Panc1 (cell line): ENCODE results near the gene NOC2L. TPM values are rescaled to one million over a fixed set of nuclear protein-coding genes. Genes with fewer than 3 reads are reported as not detected.

Experiments
- ATAC-seq: fragments of 200-7000 bp; cut with Tn5 transposase; 2 replicates; pipeline ENCODE4 v1.9.1; 2020; ENCODE audit warnings: mild to moderate bottlenecking, moderate library complexity
- BruUV-seq: library from RNA; stranded (reverse); fragments of 400-500 nt; replicated peaks from 2 replicates; lab custom pipeline; 2021; lab: Mats Ljungman, UMichigan
- CTCF ChIA-PET: fragments of 300-600 bp; sonication (Branson Sonifier 250); formaldehyde crosslinking; loops from one replicate; lab custom pipeline; 2022; ENCODE audit warnings: antibody characterized with exemption; lab: Charles Lee
- POLR2A ChIA-PET: fragments of 300-600 bp; sonication (Branson Sonifier 250); formaldehyde crosslinking; loops from one replicate; lab custom pipeline; 2022; ENCODE audit warnings: antibody characterized with exemption; lab: Charles Lee
- DNase-seq: peaks from one replicate; pipeline ENCODE4 v3.0.0-alpha.2; 2010; ENCODE audit warnings: low read depth, low spot score
- H3K27ac ChIP-seq: 2 replicates; pipeline ENCODE4 v1.5.1; 2011; ENCODE audit warnings: mild to moderate bottlenecking, low read length, inconsistent platforms
- H3K27me3 ChIP-seq: fragments of 200-500 bp; sonication (Bioruptor generic); 2 replicates; pipeline ENCODE4 v1.6.0; 2014; ENCODE audit warnings: low read length, inconsistent platforms; ENCODE audit not compliant: control insufficient read depth, insufficient read depth
- H3K36me3 ChIP-seq: fragments of 200-500 bp; sonication (Bioruptor generic); 2 replicates; pipeline ENCODE4 v1.5.1; 2014; ENCODE audit warnings: inconsistent platforms, mild to moderate bottlenecking, low read length, moderate library complexity; ENCODE audit not compliant: control insufficient read depth, insufficient read depth
- H3K4me1 ChIP-seq: 2 replicates; pipeline ENCODE4 v1.5.1; 2011; ENCODE audit warnings: inconsistent platforms, mild to moderate bottlenecking, low read length, moderate library complexity; ENCODE audit not compliant: control insufficient read depth, insufficient read depth
- H3K4me3 ChIP-seq, 2 experiments: 2 replicates each; pipeline ENCODE4 v1.5.1; 2011 to 2012; ENCODE audit warnings: low read depth in 2 of 2, low read length in 2 of 2, mild to moderate bottlenecking in 2 of 2, inconsistent platforms in 1 of 2, moderate library complexity in 1 of 2
- H3K9me3 ChIP-seq: fragments of 200-500 bp; sonication (Bioruptor generic); 2 replicates; pipeline ENCODE4 v1.5.1; 2014; ENCODE audit warnings: low read depth, mild to moderate bottlenecking, inconsistent platforms, low read length, moderate library complexity; ENCODE audit not compliant: control insufficient read depth, insufficient read depth
- POLR2AphosphoS5 ChIP-seq: IDR thresholded peaks from 2 replicates; pipeline ENCODE4 v1.6.1; 2012; ENCODE audit warnings: mild to moderate bottlenecking, low read depth, low read length, moderate library complexity
- REST ChIP-seq, 2 experiments: IDR thresholded peaks; 2 replicates each; pipeline ENCODE4 v1.6.1; 2011 to 2012; ENCODE audit warnings: low read depth in 2 of 2, control low read depth in 1 of 2, low read length in 1 of 2, mild to moderate bottlenecking in 1 of 2, moderate library complexity in 1 of 2; ENCODE audit not compliant: insufficient read depth in 1 of 2
- SIN3A ChIP-seq: IDR thresholded peaks from 2 replicates; pipeline ENCODE4 v1.6.1; 2012; ENCODE audit warnings: low read depth, mild to moderate bottlenecking, low read length, moderate library complexity, borderline replicate concordance; ENCODE audit not compliant: insufficient read depth
- TCF7L2 ChIP-seq: IDR thresholded peaks from 2 replicates; pipeline ENCODE4 v1.6.1; 2011; ENCODE audit warnings: mild to moderate bottlenecking, low read depth, low read length, inconsistent platforms
- in situ Hi-C: cut with HindIII; loops from 2 replicates; pipeline ENCODE4 v1.10.0; 2016; ENCODE audit warnings: low sequenced_read_pairs, low pct_unique_long_range_greater_than_20kb
- intact Hi-C: fragments of 100-400 bp; cut with micrococcal nuclease; formaldehyde crosslinking; loops from one replicate; pipeline ENCODE4 v1.10.0; 2022; ENCODE audit not compliant: unreplicated experiment
- total RNA-seq: library from RNA; stranded (reverse); gene quantifications from one replicate; pipeline ENCODE4 v1.2.1, GENCODE V29; 2021; ENCODE audit not compliant: unreplicated experiment
- TF ChIP-seq, protein P1 (sequence below): fragments of 450-650 bp; IDR thresholded peaks from 2 replicates; pipeline ENCODE4 v1.5.1; 2017; ENCODE audit warnings: mild to moderate bottlenecking

Gene NOC2L
- total RNA-seq, 1 experiment from 2014 or later: 193 TPM

- Histone ChIP-seq H3K27me3 (no peaks in the 10 kb centered on the region), H3K4me1 (peaks cover 64% of the 10 kb centered on the region), H3K36me3 (no peaks in the 10 kb centered on the region), H3K27ac (peak overlapping the region; percentile 74), H3K4me3 (no peak overlapping the region), H3K9me3 (no peaks in the 10 kb centered on the region)
- POLR2A ChIA-PET: no interaction called here
- in situ Hi-C loops (no loop called here), intact Hi-C loops (no loop called here)
- BruUV-seq: no TSS peak
- no peak for DNase-seq
- TF ChIP-seq TCF7L2 (0 out of 2 replicates have a peak, but pooled peaks have one; percentile 8), POLR2AphosphoS5 (no peak)
- CTCF ChIA-PET: no interaction called here
- no peak for ATAC-seq
Observed at GRCh38 chr1:911875-912739, 46.9 kb downstream of the NOC2L start.

DNA sequence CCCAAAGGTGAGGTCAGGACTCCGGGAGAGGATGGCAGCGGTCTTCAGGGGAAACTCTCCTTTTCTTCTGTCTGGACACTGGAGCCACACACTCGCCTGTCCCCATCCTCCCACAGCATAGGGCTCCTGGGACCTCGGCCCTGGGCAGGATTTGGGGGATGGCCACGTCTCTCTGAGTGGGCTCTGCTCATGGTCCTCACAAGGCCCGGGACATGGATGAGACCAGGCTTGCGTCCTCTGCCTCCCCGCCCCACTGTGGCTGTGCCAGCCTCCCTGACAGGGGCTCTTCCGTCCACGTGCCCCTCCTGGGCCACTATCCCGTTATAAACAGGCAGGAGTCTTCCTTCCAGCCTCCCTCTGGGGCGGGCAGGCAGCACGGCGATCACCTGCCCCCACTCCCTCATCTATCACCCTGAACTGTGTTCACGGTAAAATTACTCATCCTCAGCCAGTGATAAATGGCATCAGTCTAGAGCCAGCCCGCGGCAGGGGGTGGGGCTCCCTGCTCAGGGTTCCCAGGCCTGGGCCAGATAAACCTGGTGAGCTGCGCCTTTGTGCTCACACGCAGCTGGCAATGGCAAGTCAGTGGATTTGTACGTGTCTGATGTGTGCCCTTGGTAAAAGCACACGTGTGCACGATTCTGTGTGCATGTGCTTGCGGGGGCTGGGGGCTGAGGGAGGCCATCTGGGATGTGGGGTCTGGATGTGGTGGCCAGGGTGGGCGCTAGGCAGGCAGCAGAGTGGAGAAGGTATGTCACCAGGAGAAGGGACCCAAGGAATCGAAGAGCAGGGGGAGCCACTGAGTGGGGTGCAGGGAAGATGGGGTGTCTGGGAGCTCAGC, 48.0 kb downstream of the NOC2L start:
- no peak for DNase-seq
- peaks cover 64% of the 10 kb centered on the region for H3K4me1 ChIP-seq
- peak; percentile 43 for ATAC-seq
- in situ Hi-C loops: no loop called here
- intact Hi-C loops: no loop called here
- CTCF ChIA-PET: interaction anchor here (0.6 kb wide), 1 partner anchor 47 kb away, joined by 4 read pairs; no protein-coding TSS in a partner anchor
- no peaks in the 10 kb centered on the region for H3K9me3 ChIP-seq
- TF ChIP-seq POLR2AphosphoS5: no peak
- TF ChIP-seq, protein P1, sequence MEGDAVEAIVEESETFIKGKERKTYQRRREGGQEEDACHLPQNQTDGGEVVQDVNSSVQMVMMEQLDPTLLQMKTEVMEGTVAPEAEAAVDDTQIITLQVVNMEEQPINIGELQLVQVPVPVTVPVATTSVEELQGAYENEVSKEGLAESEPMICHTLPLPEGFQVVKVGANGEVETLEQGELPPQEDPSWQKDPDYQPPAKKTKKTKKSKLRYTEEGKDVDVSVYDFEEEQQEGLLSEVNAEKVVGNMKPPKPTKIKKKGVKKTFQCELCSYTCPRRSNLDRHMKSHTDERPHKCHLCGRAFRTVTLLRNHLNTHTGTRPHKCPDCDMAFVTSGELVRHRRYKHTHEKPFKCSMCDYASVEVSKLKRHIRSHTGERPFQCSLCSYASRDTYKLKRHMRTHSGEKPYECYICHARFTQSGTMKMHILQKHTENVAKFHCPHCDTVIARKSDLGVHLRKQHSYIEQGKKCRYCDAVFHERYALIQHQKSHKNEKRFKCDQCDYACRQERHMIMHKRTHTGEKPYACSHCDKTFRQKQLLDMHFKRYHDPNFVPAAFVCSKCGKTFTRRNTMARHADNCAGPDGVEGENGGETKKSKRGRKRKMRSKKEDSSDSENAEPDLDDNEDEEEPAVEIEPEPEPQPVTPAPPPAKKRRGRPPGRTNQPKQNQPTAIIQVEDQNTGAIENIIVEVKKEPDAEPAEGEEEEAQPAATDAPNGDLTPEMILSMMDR: no peak
- no peak for TF ChIP-seq REST (IDR thresholded peaks at IDR 0.05; ENCODE audit: insufficient read depth in 1 of 2, low read depth in 2 of 2, low read length in 1 of 2)
- TF ChIP-seq TCF7L2: no peak
- TF ChIP-seq SIN3A: no peak
- H3K27ac ChIP-seq: peak overlapping the region; percentile 59
- no TSS peak for BruUV-seq
- H3K4me3 ChIP-seq: no peak overlapping the region
- H3K36me3 ChIP-seq: no peaks in the 10 kb centered on the region
- POLR2A ChIA-PET: no interaction called here
- no peaks in the 10 kb centered on the region for H3K27me3 ChIP-seq
